Astrocyte (in vitro differentiated cells and primary cell): ENCODE data around the gene NDFIP1. TPM values are rescaled to one million over a fixed set of nuclear protein-coding genes. Genes with fewer than 3 reads are reported as not detected.

Experiments used
- DNase-seq: peaks from one replicate; pipeline ENCODE4 v3.0.0-alpha.2; 2010; ENCODE audit warnings: low read depth
- FAIRE-seq: peaks from 2 replicates; lab custom pipeline; 2011; peaks lifted over from hg19 to GRCh38; lab: Jason Lieb, UNC
- H2AFZ ChIP-seq: 2 replicates; pipeline ENCODE4 v1.6.0; 2012; ENCODE audit warnings: low read depth, low read length, inconsistent platforms
- H3K27ac ChIP-seq: 2 replicates; pipeline ENCODE4 v1.5.1; 2011; ENCODE audit warnings: low read depth, low read length, inconsistent platforms
- H3K27me3 ChIP-seq: 2 replicates; pipeline ENCODE4 v1.6.0; 2011; ENCODE audit warnings: low read length, inconsistent platforms; ENCODE audit not compliant: insufficient read depth
- H3K36me3 ChIP-seq: 2 replicates; pipeline ENCODE4 v1.5.1; 2011; ENCODE audit warnings: low read length, inconsistent platforms; ENCODE audit not compliant: insufficient read depth
- H3K4me1 ChIP-seq: 2 replicates; pipeline ENCODE4 v1.5.1; 2011; ENCODE audit warnings: low read length, inconsistent platforms; ENCODE audit not compliant: insufficient read depth
- H3K4me2 ChIP-seq: 2 replicates; pipeline ENCODE4 v1.6.0; 2012; ENCODE audit warnings: low read length, inconsistent platforms
- H3K4me3 ChIP-seq: 2 replicates; pipeline ENCODE4 v1.5.1; 2011; ENCODE audit warnings: low read depth, mild to moderate bottlenecking, low read length, inconsistent platforms; ENCODE audit not compliant: insufficient read depth
- H3K79me2 ChIP-seq: 2 replicates; pipeline ENCODE4 v1.6.0; 2012; ENCODE audit warnings: mild to moderate bottlenecking, low read length, inconsistent platforms; ENCODE audit not compliant: insufficient read depth
- H3K9ac ChIP-seq: 2 replicates; pipeline ENCODE4 v1.6.0; 2012; ENCODE audit warnings: mild to moderate bottlenecking, low read length, inconsistent platforms
- H3K9me3 ChIP-seq: 2 replicates; pipeline ENCODE4 v1.5.1; 2012; ENCODE audit warnings: low read depth, mild to moderate bottlenecking, low read length, inconsistent platforms; ENCODE audit not compliant: insufficient read depth
- H4K20me1 ChIP-seq: 2 replicates; pipeline ENCODE4 v1.6.0; 2012; ENCODE audit warnings: low read length, inconsistent platforms; ENCODE audit not compliant: insufficient read depth
- H3K27ac Mint-ChIP-seq: one replicate; pipeline ENCODE4 v1.8.0; 2021; ENCODE audit warnings: mild to moderate bottlenecking, mixed read lengths; ENCODE audit not compliant: unreplicated experiment
- H3K27me3 Mint-ChIP-seq: one replicate; pipeline ENCODE4 v1.8.0; 2021; ENCODE audit warnings: low read depth, mixed read lengths; ENCODE audit not compliant: unreplicated experiment
- H3K36me3 Mint-ChIP-seq: one replicate; pipeline ENCODE4 v1.8.0; 2021; ENCODE audit warnings: low read depth, mixed read lengths; ENCODE audit not compliant: unreplicated experiment
- H3K4me1 Mint-ChIP-seq: one replicate; pipeline ENCODE4 v1.8.0; 2021; ENCODE audit warnings: low read depth, mixed read lengths; ENCODE audit not compliant: unreplicated experiment
- H3K4me3 Mint-ChIP-seq: one replicate; pipeline ENCODE4 v1.8.0; 2021; ENCODE audit warnings: mild to moderate bottlenecking, moderate library complexity, mixed read lengths; ENCODE audit not compliant: unreplicated experiment
- H3K9me3 Mint-ChIP-seq: one replicate; pipeline ENCODE4 v1.8.0; 2021; ENCODE audit warnings: mild to moderate bottlenecking, mixed read lengths; ENCODE audit not compliant: unreplicated experiment
- EZH2 ChIP-seq: IDR thresholded peaks from 2 replicates; pipeline ENCODE4 v1.6.1; 2012; ENCODE audit warnings: mild to moderate bottlenecking, low read length, inconsistent platforms; ENCODE audit not compliant: insufficient read depth
- total RNA-seq: library from RNA; stranded (reverse); gene quantifications from 2 replicates; pipeline ENCODE4 v1.2.1, GENCODE V29; 2021
- TF ChIP-seq, protein P1 (sequence below): IDR thresholded peaks from 2 replicates; pipeline ENCODE4 v1.5.1; 2011; ENCODE audit warnings: low read depth, mild to moderate bottlenecking, inconsistent platforms, low read length, moderate library complexity; ENCODE audit not compliant: insufficient read depth

Gene NDFIP1
- total RNA-seq, 1 donor from 2014 or later: 56.8 TPM

DNA sequence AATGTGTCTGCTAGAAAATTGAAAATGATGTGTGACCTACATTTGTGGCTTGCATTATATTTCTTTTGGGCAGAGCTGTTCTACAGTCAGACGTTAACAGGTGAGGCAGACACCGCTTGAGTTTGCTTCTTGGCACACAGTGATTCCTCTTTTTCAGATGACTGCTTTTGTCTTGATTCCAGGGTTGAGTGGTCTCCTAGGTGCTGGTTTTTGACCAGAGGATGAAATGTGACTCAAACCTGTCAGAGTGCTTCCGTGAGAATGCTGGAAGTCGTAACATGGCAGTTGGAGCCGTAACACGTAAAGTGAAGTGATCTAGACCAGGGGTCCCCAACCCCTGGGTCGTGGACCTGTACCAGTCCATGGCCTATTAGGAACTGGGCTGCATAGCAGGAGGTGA is 28.3 kb upstream of the NDFIP1 start:
- H3K4me3 ChIP-seq: no peak overlapping the region
- H3K27me3 Mint-ChIP-seq: peaks cover 9% of the 10 kb centered on the region
- H3K36me3 ChIP-seq: no peaks in the 10 kb centered on the region
- FAIRE-seq (no peak), DNase-seq (no peak)
- H3K27me3 ChIP-seq: peaks cover 8% of the 10 kb centered on the region
- peaks cover 3% of the 10 kb centered on the region for H3K9me3 Mint-ChIP-seq
- H3K79me2 ChIP-seq: no peaks in the 10 kb centered on the region
- TF ChIP-seq EZH2: no peak
- TF ChIP-seq, protein P1, sequence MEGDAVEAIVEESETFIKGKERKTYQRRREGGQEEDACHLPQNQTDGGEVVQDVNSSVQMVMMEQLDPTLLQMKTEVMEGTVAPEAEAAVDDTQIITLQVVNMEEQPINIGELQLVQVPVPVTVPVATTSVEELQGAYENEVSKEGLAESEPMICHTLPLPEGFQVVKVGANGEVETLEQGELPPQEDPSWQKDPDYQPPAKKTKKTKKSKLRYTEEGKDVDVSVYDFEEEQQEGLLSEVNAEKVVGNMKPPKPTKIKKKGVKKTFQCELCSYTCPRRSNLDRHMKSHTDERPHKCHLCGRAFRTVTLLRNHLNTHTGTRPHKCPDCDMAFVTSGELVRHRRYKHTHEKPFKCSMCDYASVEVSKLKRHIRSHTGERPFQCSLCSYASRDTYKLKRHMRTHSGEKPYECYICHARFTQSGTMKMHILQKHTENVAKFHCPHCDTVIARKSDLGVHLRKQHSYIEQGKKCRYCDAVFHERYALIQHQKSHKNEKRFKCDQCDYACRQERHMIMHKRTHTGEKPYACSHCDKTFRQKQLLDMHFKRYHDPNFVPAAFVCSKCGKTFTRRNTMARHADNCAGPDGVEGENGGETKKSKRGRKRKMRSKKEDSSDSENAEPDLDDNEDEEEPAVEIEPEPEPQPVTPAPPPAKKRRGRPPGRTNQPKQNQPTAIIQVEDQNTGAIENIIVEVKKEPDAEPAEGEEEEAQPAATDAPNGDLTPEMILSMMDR: no peak
- no peak overlapping the region for H3K4me3 Mint-ChIP-seq
- no peak overlapping the region for H3K27ac ChIP-seq
- no peak overlapping the region for H3K4me2 ChIP-seq
- no peak overlapping the region for H3K9ac ChIP-seq
- no peak overlapping the region for H2AFZ ChIP-seq
- no peak overlapping the region for H3K27ac Mint-ChIP-seq
- no peaks in the 10 kb centered on the region for H3K9me3 ChIP-seq
- H3K4me1 ChIP-seq: no peaks in the 10 kb centered on the region
- no peaks in the 10 kb centered on the region for H4K20me1 ChIP-seq
- no peaks in the 10 kb centered on the region for H3K36me3 Mint-ChIP-seq
- H3K4me1 Mint-ChIP-seq: no peaks in the 10 kb centered on the region

DNA sequence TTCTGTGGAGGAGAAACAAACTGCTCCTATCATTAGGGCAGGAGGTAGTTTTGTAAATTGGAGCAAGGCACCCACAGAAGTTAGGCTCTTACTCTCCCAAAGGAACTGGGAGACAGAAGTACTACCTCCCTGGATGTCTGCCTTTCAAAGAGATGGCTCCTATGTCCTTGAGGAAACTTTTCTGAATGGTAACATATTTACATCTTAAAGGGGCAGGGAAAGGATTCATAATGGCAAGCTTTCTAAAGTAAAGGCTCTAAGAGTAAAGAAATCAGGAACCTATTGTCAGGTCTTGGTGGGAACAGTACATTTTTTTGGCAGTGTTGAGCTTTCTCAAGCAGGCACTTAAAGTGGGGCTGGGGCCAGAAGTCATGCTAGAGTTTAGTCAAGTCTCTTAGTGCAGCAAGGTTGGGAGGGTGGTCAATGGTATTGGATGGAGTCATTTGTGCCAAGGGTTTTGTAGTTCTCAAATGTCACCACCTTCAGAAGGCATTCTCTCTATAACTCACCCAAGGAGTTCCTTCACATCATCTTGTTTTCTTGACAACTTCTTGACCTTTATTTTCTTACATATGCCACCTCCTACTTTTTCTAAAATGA is 26.3 kb upstream of the NDFIP1 start:
- H3K27ac Mint-ChIP-seq: no peak overlapping the region
- Histone ChIP-seq H3K4me3 (no peak overlapping the region), H2AFZ (no peak overlapping the region), H3K9ac (no peak overlapping the region), H4K20me1 (no peaks in the 10 kb centered on the region), H3K4me2 (no peak overlapping the region), H3K36me3 (no peaks in the 10 kb centered on the region), H3K27me3 (peaks cover 16% of the 10 kb centered on the region), H3K79me2 (no peaks in the 10 kb centered on the region), H3K9me3 (no peaks in the 10 kb centered on the region), H3K4me1 (no peaks in the 10 kb centered on the region), H3K27ac (no peak overlapping the region)
- no peak overlapping the region for H3K4me3 Mint-ChIP-seq
- no peaks in the 10 kb centered on the region for H3K4me1 Mint-ChIP-seq
- no peaks in the 10 kb centered on the region for H3K9me3 Mint-ChIP-seq
- H3K27me3 Mint-ChIP-seq: peaks cover 9% of the 10 kb centered on the region
- DNase-seq: no peak
- no peak for FAIRE-seq
- no peaks in the 10 kb centered on the region for H3K36me3 Mint-ChIP-seq
- TF ChIP-seq EZH2: no peak
- TF ChIP-seq, protein P1: no peak

DNA sequence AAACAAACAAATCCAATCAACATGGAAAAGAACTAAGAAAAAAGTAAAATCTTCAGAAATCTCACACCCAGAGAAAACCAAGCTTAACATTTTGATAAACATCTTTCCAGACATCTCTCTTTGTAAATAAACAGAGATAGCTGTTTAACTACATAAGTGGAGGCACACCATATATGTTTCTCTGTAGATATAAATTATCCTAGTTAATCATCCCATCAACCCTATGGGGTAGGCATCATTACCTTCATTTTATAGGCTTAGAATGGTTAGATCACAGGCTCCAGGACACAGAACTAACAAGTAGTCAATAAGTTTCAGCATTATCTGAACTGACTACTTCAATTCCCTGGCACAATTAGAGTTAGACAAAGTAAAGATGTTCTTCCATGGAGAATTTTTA is 22.4 kb upstream of the NDFIP1 start:
- Histone ChIP-seq H3K9me3 (no peaks in the 10 kb centered on the region), H3K36me3 (no peaks in the 10 kb centered on the region), H3K27ac (no peak overlapping the region), H3K4me3 (no peak overlapping the region), H2AFZ (no peak overlapping the region), H3K4me1 (no peaks in the 10 kb centered on the region), H4K20me1 (no peaks in the 10 kb centered on the region), H3K9ac (no peak overlapping the region), H3K4me2 (no peak overlapping the region), H3K79me2 (no peaks in the 10 kb centered on the region), H3K27me3 (peaks cover 16% of the 10 kb centered on the region)
- no peak for DNase-seq
- H3K4me1 Mint-ChIP-seq: peaks cover 7% of the 10 kb centered on the region
- FAIRE-seq: no peak
- no peaks in the 10 kb centered on the region for H3K36me3 Mint-ChIP-seq
- H3K9me3 Mint-ChIP-seq: peaks cover 3% of the 10 kb centered on the region
- no peak overlapping the region for H3K4me3 Mint-ChIP-seq
- TF ChIP-seq, protein P1: no peak
- no peak for TF ChIP-seq EZH2
- H3K27ac Mint-ChIP-seq: no peak overlapping the region
- H3K27me3 Mint-ChIP-seq: peaks cover 5% of the 10 kb centered on the region
